ENCODE measurements around the gene ROR1. TPM values are rescaled to one million over a fixed set of nuclear protein-coding genes. Genes with fewer than 3 reads are reported as not detected.

Gene ROR1
- total RNA-seq, 1 experiment from 2014 or later, result 2.7 TPM

GRCh38 chr1:63821091-63822005 lies 47.5 kb downstream of the ROR1 start:
- no peaks in the 10 kb centered on the region for H3K9me2 ChIP-seq (ENCODE audit: insufficient read depth)
- ChIA-PET CTCF (no interaction called here), RAD21 (ENCODE audit: low non-redundant PET in 1 of 2, low total read pairs in 2 of 2, uncharacterized antibody in 2 of 2, unreplicated experiment in 2 of 2) (no interaction called here), POLR2A (no interaction called here)
- no peaks in the 10 kb centered on the region for H3K4me1 ChIP-seq (ENCODE audit: control insufficient read depth in 1 of 2, insufficient read depth in 2 of 2, low read length in 2 of 2)
- intact Hi-C loops (cut with micrococcal nuclease), result no loop called here
- H3K36me3 ChIP-seq (ENCODE audit: control insufficient read depth in 1 of 2, insufficient read depth in 2 of 2, low read length in 2 of 2), result no peaks in the 10 kb centered on the region
- no peak overlapping the region for H2AFZ ChIP-seq (ENCODE audit: low read depth, low read length, poor library complexity, severe bottlenecking)
- H3K9ac ChIP-seq (ENCODE audit: low read length), result no peak overlapping the region
- no peak for ATAC-seq
- no peaks in the 10 kb centered on the region for H4K20me1 ChIP-seq (ENCODE audit: insufficient read depth)
- no peak overlapping the region for H3K27ac ChIP-seq (ENCODE audit: low read depth, low read length)
- no peaks in the 10 kb centered on the region; the same call in 1 of the 2 replicates for H3K27me3 ChIP-seq (ENCODE audit: insufficient read depth, low read length)
- H3K79me2 ChIP-seq (ENCODE audit: insufficient read depth, low read length), result no peaks in the 10 kb centered on the region
- BruUV-seq (replicated peaks), result no TSS peak
- no peak overlapping the region for H3K4me3 ChIP-seq (replicated peaks in 1 of 2; ENCODE audit: low read depth in 1 of 2, low read length in 2 of 2)
- H3K9me3 ChIP-seq (ENCODE audit: control insufficient read depth in 1 of 2, insufficient read depth in 1 of 2, low read depth in 1 of 2, low read length in 2 of 2), result no peaks in the 10 kb centered on the region
- no peak for DNase-seq (ENCODE audit: low read depth, low spot score)
- H3K4me2 ChIP-seq (ENCODE audit: low read length), result no peak overlapping the region
- TF ChIP-seq ZFX (IDR thresholded peaks at IDR 0.05), result no peak
- no peak for TF ChIP-seq SRF (IDR thresholded peaks at IDR 0.05; ENCODE audit: low read depth)
- no peak for TF ChIP-seq POLR2AphosphoS5 (IDR thresholded peaks at IDR 0.05; ENCODE audit: low read depth, low read length)

GRCh38 chr1:63822540-63822939 lies 48.7 kb downstream of the ROR1 start:
- POLR2A ChIA-PET, result no interaction called here
- Histone ChIP-seq H3K9me3 (ENCODE audit: control insufficient read depth in 1 of 2, insufficient read depth in 1 of 2, low read depth in 1 of 2, low read length in 2 of 2) (no peaks in the 10 kb centered on the region), H3K27me3 (ENCODE audit: insufficient read depth, low read length) (no peaks in the 10 kb centered on the region; the same call in 1 of the 2 replicates), H3K27ac (ENCODE audit: low read depth, low read length) (no peak overlapping the region), H3K4me2 (ENCODE audit: low read length) (no peak overlapping the region), H3K9ac (ENCODE audit: low read length) (no peak overlapping the region), H4K20me1 (ENCODE audit: insufficient read depth) (no peaks in the 10 kb centered on the region), H3K79me2 (ENCODE audit: insufficient read depth, low read length) (no peaks in the 10 kb centered on the region), H3K4me3 (replicated peaks in 1 of 2; ENCODE audit: low read depth in 1 of 2, low read length in 2 of 2) (no peak overlapping the region), H3K9me2 (ENCODE audit: insufficient read depth) (no peaks in the 10 kb centered on the region), H3K4me1 (ENCODE audit: control insufficient read depth in 1 of 2, insufficient read depth in 2 of 2, low read length in 2 of 2) (no peaks in the 10 kb centered on the region), H3K36me3 (ENCODE audit: control insufficient read depth in 1 of 2, insufficient read depth in 2 of 2, low read length in 2 of 2) (no peaks in the 10 kb centered on the region), H2AFZ (ENCODE audit: low read depth, low read length, poor library complexity, severe bottlenecking) (no peak overlapping the region)
- CTCF ChIA-PET, result no interaction called here
- no TSS peak for BruUV-seq (replicated peaks)
- RAD21 ChIA-PET (ENCODE audit: low non-redundant PET in 1 of 2, low total read pairs in 2 of 2, uncharacterized antibody in 2 of 2, unreplicated experiment in 2 of 2), result no interaction called here
- TF ChIP-seq EZH2 (IDR thresholded peaks at IDR 0.05) (no peak), CTCF (IDR thresholded peaks at IDR 0.05 in 2 of 3, conservative IDR thresholded peaks at IDR 0.05 in 1 of 3; ENCODE audit: borderline replicate concordance in 1 of 3, insufficient read depth in 1 of 3, low read depth in 2 of 3, low read length in 2 of 3) (no peak), ATF3 (IDR thresholded peaks at IDR 0.05) (no peak), ZNF274 (IDR thresholded peaks at IDR 0.05; ENCODE audit: low read depth, low read length) (no peak), REST (IDR thresholded peaks at IDR 0.05; ENCODE audit: low read depth) (no peak), JUND (IDR thresholded peaks at IDR 0.05) (no peak)
- intact Hi-C loops (cut with micrococcal nuclease), result no loop called here
- no peak for DNase-seq (ENCODE audit: low read depth, low spot score)
- ATAC-seq, result no peak

All from HCT116 (cell line).